Aorta (tissue), 5 donors: ENCODE results near the gene HLA-DRA. TPM values are rescaled to one million over a fixed set of nuclear protein-coding genes. Genes with fewer than 3 reads are reported as not detected.
"Not testable (repeated sequence)": the region's sequence is repeated elsewhere in the genome, so short reads cannot be mapped to it uniquely, and the experiment has no call there.

Experiments used
- ATAC-seq: fragments of 200-7000 bp; cut with Tn5 transposase; one replicate; pipeline ENCODE4 v1.9.1; 2022; ENCODE audit warnings: moderate library complexity; ENCODE audit not compliant: low FRiP score
- DNase-seq, 2 donors: peaks; one replicate each; pipeline ENCODE4 v3.0.0-alpha.2; 2020
- H3K27ac ChIP-seq, 2 donors: one replicate each; pipeline ENCODE4 v1.5.1; 2013; ENCODE audit warnings: low read length in 2 of 2, mild to moderate bottlenecking in 2 of 2, moderate library complexity in 2 of 2, control low read depth in 1 of 2, inconsistent platforms in 1 of 2, low read depth in 1 of 2
- H3K27me3 ChIP-seq, 2 donors: one replicate each; pipeline ENCODE4 v1.6.1; 2013; ENCODE audit warnings: control low read depth in 1 of 2, low read length in 1 of 2, mild to moderate bottlenecking in 1 of 2, moderate library complexity in 1 of 2; ENCODE audit not compliant: insufficient read depth in 2 of 2, control insufficient read depth in 1 of 2
- H3K36me3 ChIP-seq, 2 donors: one replicate each; pipeline ENCODE4 v1.6.1; 2013; ENCODE audit warnings: control low read depth in 1 of 2, low read length in 1 of 2, mild to moderate bottlenecking in 1 of 2; ENCODE audit not compliant: insufficient read depth in 2 of 2, control insufficient read depth in 1 of 2
- H3K4me1 ChIP-seq, 2 donors: one replicate each; pipeline ENCODE4 v1.6.1; 2013; ENCODE audit warnings: low read length in 2 of 2, control low read depth in 1 of 2, mild to moderate bottlenecking in 1 of 2, moderate library complexity in 1 of 2; ENCODE audit not compliant: insufficient read depth in 2 of 2, control insufficient read depth in 1 of 2
- H3K4me3 ChIP-seq, 2 donors: one replicate each; pipeline ENCODE4 v1.5.1; 2013; ENCODE audit warnings: low read length in 2 of 2, control low read depth in 1 of 2, mild to moderate bottlenecking in 1 of 2
- H3K9me3 ChIP-seq: one replicate; pipeline ENCODE4 v1.6.1; 2013; ENCODE audit warnings: mild to moderate bottlenecking, low read length; ENCODE audit not compliant: control insufficient read depth
- WGBS, 2 donors: extraction: QIAGEN DNeasy Blood & Tissue Kit; methylation state at CpG; one replicate each; pipeline ENCODE4 v1.1.7; 2013; 5-methylcytosine and 5-hydroxymethylcytosine counted together
- intact Hi-C, 2 donors: fragments of 100-400 bp; cut with DNase I; formaldehyde crosslinking; loops; one replicate each; pipeline versions ENCODE4 v1.14.2 to v1.15.0; 2022
- polyA plus RNA-seq, 2 donors: library from polyadenylated mRNA; stranded (reverse); fragments of 200-250 nt; gene quantifications; one replicate each; pipeline ENCODE4 v1.2.3, GENCODE V29; 2013
- total RNA-seq, 2 donors: library from RNA; stranded (reverse); fragmentation: NEBNext Ultra II Directional; extraction: Animal tissue kit (Norgen Biotek cat#: 25700); gene quantifications; one replicate each; pipeline ENCODE4 v1.2.1, GENCODE V29; 2021
- donor health status: healthy with polysubstance abuse.
- donor health status: Bipolar disorder and iron deficiency.
- donor health status: DM: no; HTN: no; CAD: no.
- donor health status: DM: no; HTN: no; CAD: no.
- donor health status: DM: yes; HTN: yes; CAD: no.

HLA-DRA gene
- total and polyA plus RNA-seq, 4 donors = 64.0 to 605 (median 328) TPM

DNA sequence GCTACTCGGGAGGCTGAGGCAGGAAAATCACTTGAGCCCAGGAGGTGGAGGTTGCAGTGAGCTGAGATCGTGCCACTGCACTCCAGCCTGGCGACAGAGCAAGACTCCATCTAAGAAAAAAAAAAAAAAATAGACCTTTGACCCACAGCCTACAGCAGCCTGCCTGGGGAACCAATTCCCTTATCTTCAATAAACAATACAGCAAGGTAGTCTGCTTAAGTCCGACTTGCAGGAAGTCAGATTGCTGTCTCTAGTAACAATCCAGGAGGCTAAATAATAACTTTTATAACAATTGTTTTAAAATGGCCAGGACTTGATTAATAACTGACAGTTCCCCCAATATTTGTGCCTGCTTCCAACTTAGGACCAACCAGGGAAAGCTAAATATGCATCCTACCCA is 13.3 kb upstream of the HLA-DRA start:
- Histone ChIP-seq H3K4me3 (no peak overlapping the region), H3K9me3 (no peaks in the 10 kb centered on the region), H3K27ac (no peak overlapping the region), H3K27me3 (no peaks in the 10 kb centered on the region), H3K4me1 (no peaks in the 10 kb centered on the region), H3K36me3 (no peaks in the 10 kb centered on the region)
- WGBS, 2 donors = 48 to 50% methylated on average over 4 of the region's 4 CpGs
- intact Hi-C loops = no loop called here
- ATAC-seq (no peak), DNase-seq (no peak)

DNA sequence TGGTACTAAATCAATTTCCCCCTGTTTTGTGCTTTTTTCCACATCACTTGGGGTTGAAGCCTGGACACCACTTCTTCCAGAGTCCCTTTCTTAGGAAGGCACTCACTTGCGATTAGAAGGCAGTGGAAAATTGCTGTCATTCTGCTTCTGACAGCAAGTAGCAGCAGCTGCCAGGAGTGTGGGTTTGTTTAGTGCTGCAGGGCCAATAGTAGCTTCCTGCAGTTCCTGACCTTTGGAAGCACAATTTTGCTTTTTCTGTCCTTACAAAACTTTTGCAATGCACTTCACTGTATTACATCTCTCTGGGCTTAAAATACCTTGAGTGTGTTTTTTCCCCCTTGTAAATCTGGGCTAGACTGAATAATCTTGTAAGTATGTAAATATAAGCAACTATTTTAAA is 12.5 kb upstream of the HLA-DRA start:
- Histone ChIP-seq H3K4me3 (no peak overlapping the region), H3K4me1 (no peaks in the 10 kb centered on the region), H3K27me3 (no peaks in the 10 kb centered on the region), H3K9me3 (no peaks in the 10 kb centered on the region), H3K36me3 (no peaks in the 10 kb centered on the region), H3K27ac (no peak overlapping the region)
- ATAC-seq (no peak), DNase-seq (no peak)
- intact Hi-C loops = no loop called here
- WGBS, 2 donors = 16 to 23% methylated on average over 1 of the region's 1 CpG

DNA sequence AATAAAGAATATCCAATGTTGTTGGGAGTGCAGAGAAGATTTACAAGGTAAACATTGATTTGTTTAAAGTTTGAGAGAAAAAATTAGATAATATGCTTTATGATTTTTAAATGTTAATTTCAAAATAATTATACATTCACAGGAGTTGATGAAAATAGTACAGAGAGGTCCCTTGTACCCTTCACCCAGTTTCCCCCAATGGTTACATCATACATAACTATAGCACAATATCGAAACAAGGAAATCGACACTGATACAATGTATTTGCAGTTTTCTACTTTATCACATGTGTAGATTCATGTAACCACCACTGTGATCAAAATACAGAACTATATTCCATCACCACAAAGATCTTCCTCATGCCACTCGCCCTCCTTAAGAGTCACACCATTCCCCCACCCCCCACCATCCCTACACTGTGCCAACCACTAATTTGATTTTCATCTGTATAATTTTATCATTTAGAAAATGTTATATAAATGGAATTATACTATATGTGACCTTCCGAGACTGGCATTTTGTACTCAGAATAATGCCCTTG is 11.7 kb upstream of the HLA-DRA start:
- intact Hi-C loops = no loop called here
- ATAC-seq (no peak), DNase-seq (no peak)
- Histone ChIP-seq H3K27ac (no peak overlapping the region), H3K36me3 (no peaks in the 10 kb centered on the region), H3K4me3 (no peak overlapping the region), H3K4me1 (no peaks in the 10 kb centered on the region), H3K9me3 (no peaks in the 10 kb centered on the region), H3K27me3 (no peaks in the 10 kb centered on the region)
- 68 to 78% methylated on average over 4 of the region's 4 CpGs for WGBS, 2 donors

GRCh38 chr6:32430179-32430578 is 9.5 kb upstream of the HLA-DRA start:
- 61 to 86% methylated on average over 3 of the region's 3 CpGs for WGBS, 2 donors
- no peak for DNase-seq
- ATAC-seq = no peak
- H3K36me3 ChIP-seq = no peaks in the 10 kb centered on the region
- no peaks in the 10 kb centered on the region for H3K27me3 ChIP-seq
- no peaks in the 10 kb centered on the region for H3K4me1 ChIP-seq
- H3K4me3 ChIP-seq = no peak overlapping the region
- no peaks in the 10 kb centered on the region for H3K9me3 ChIP-seq
- H3K27ac ChIP-seq = no peak overlapping the region
- intact Hi-C loops = loop anchor here (5.0 to 10.0 kb wide), 2 partner anchors 195 to 272 kb away; no protein-coding TSS in a partner anchor

DNA sequence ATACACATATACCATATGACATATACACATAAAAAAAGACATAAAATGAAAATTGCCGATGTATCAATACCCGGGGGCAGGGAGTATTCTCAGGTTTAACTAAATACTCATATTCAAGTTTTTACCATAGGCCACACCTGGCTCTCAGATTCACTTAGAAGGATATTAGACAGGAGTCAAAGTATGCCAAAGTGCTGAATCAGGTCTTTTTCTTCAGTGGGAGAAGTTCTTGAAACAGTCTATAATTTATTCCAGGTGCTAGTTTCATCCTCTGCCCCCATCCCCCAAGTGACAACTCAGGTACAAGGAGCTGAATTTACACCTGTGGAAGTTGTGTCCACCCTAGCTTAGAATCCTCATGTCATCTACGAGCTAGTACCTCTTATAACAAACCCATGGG is 8.5 kb upstream of the HLA-DRA start:
- no peaks in the 10 kb centered on the region for H3K36me3 ChIP-seq
- H3K4me3 ChIP-seq = no peak overlapping the region
- DNase-seq (no peak), ATAC-seq (no peak)
- H3K27ac ChIP-seq = no peak overlapping the region
- WGBS, 2 donors = 49 to 51% methylated on average over 3 of the region's 3 CpGs
- H3K4me1 ChIP-seq = no peaks in the 10 kb centered on the region
- intact Hi-C loops = loop anchor here (5.0 to 10.0 kb wide), 2 partner anchors 194 to 271 kb away; no protein-coding TSS in a partner anchor
- no peaks in the 10 kb centered on the region for H3K9me3 ChIP-seq
- H3K27me3 ChIP-seq = no peaks in the 10 kb centered on the region

DNA sequence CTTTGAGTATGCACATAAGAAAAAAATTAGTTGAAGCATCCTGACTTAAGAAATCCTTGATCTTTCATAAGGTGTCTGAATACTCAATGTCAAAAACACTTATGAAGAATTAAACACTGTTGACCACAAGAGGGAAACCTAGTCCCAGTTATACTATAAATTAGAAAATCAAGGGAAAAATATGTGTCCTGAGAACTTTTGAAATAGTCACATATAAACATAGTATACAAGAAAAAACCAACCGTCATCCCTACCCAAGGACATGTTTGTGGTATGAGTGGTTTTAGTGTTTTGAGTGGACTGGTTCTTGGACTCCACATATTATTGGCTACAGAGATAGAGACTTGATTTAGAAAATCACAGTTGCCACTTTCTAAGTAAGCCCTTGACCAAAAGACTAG is 7.6 kb upstream of the HLA-DRA start:
- intact Hi-C loops = loop anchor here (5.0 to 10.0 kb wide), 2 partner anchors 193 to 270 kb away; no protein-coding TSS in a partner anchor
- ATAC-seq (no peak), DNase-seq (no peak)
- Histone ChIP-seq H3K27me3 (no peaks in the 10 kb centered on the region), H3K9me3 (no peaks in the 10 kb centered on the region), H3K27ac (no peak overlapping the region), H3K4me3 (no peak overlapping the region), H3K4me1 (no peaks in the 10 kb centered on the region), H3K36me3 (no peaks in the 10 kb centered on the region)
- 0 to 3% methylated on average over 1 of the region's 1 CpG for WGBS, 2 donors

GRCh38 chr6:32433950-32434349 is 5.7 kb upstream of the HLA-DRA start:
- not testable (repeated sequence) for H3K27ac ChIP-seq, H3K4me1 ChIP-seq, H3K9me3 ChIP-seq, DNase-seq, H3K36me3 ChIP-seq, H3K27me3 ChIP-seq, H3K4me3 ChIP-seq, ATAC-seq
- intact Hi-C loops = loop anchor here (5.0 to 10.0 kb wide), 2 partner anchors 191 to 268 kb away; no protein-coding TSS in a partner anchor
- 85 to 93% methylated on average over 1 of the region's 1 CpG for WGBS, 2 donors

- no peak overlapping the region for H3K4me3 ChIP-seq
- no peak for DNase-seq
- H3K36me3 ChIP-seq = no peaks in the 10 kb centered on the region
- H3K27me3 ChIP-seq = no peaks in the 10 kb centered on the region
- no peaks in the 10 kb centered on the region for H3K9me3 ChIP-seq
- no peak for ATAC-seq
- WGBS, 2 donors = 55 to 59% methylated on average over 4 of the region's 4 CpGs
- no peaks in the 10 kb centered on the region for H3K4me1 ChIP-seq
- intact Hi-C loops = loop anchor here in 1 of 2 donors (10.0 kb wide), 1 partner anchor 189 kb away; no protein-coding TSS in a partner anchor
- no peak overlapping the region for H3K27ac ChIP-seq
Measured at GRCh38 chr6:32436186-32436585, 3.5 kb upstream of the HLA-DRA start.
